ENCODE results near the gene RAC2. TPM values are rescaled to one million over a fixed set of nuclear protein-coding genes. Genes with fewer than 3 reads are reported as not detected.
"Not testable (repeated sequence)": the region's sequence is repeated elsewhere in the genome, so short reads cannot be mapped to it uniquely, and the experiment has no call there.

Gene RAC2
- total RNA-seq, 1 experiment from 2014 or later: 90.5 TPM

DNA sequence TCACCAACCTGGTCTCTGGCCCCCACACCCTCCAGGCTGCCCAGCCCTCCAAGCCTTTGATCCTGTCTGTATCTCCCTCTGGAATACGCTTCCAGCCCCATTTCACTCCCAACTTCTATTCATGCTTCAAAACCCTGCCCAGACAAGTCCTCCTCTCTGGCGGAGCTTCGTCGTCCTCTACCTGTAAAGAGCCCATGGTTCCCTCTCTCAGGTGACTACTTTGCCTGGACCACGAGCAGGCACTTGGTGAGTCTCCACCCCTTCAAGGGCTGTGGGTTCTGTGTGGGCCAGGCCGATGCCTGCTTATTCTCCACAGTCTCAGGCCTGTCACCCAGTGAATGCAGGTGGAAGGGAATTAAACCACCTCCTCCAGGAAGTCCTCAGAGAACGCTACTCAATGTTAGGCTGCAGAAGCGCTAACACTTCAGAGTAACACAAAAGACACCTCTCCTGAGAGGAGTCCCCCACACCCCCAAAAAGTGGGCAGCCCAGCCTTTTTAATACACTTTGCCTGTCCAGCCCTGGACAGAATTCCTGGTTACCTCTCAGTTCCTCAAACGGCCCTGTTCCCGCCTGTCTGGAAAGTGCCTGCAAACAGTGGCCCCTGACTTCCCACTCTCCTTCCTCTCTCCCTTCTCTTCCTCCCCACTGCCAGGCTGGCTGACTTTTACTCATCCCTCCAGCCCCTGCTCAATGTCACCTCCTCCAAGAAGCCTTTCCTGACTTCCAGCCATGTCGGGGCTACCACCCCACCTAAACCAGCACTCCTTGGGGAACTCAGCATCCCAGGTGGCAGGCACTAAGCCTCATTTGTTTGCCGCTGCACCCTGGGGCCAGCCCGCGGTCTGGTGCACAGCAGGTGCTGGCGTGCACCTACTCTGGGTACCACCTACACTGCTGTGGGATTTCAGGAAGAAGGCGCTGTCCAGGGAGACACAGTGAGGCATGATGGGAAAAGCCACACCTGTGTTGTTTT, 9.0 kb downstream of the RAC2 start:
- ChIA-PET POLR2A (ENCODE audit: unreplicated experiment) (no interaction called here), CTCF (no interaction called here)
- TF ChIP-seq EZH2 (IDR thresholded peaks at IDR 0.05; ENCODE audit: low read depth): no peak
- TF ChIP-seq, protein P1, sequence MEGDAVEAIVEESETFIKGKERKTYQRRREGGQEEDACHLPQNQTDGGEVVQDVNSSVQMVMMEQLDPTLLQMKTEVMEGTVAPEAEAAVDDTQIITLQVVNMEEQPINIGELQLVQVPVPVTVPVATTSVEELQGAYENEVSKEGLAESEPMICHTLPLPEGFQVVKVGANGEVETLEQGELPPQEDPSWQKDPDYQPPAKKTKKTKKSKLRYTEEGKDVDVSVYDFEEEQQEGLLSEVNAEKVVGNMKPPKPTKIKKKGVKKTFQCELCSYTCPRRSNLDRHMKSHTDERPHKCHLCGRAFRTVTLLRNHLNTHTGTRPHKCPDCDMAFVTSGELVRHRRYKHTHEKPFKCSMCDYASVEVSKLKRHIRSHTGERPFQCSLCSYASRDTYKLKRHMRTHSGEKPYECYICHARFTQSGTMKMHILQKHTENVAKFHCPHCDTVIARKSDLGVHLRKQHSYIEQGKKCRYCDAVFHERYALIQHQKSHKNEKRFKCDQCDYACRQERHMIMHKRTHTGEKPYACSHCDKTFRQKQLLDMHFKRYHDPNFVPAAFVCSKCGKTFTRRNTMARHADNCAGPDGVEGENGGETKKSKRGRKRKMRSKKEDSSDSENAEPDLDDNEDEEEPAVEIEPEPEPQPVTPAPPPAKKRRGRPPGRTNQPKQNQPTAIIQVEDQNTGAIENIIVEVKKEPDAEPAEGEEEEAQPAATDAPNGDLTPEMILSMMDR (conservative IDR thresholded peaks at IDR 0.05): no peak
- H3K27me3 ChIP-seq (ENCODE audit: insufficient read depth, low read depth): no peaks in the 10 kb centered on the region
- H3K79me2 ChIP-seq (ENCODE audit: low read depth): no peaks in the 10 kb centered on the region
- BruUV-seq (replicated peaks): no TSS peak
- no peak overlapping the region for H3K4me2 ChIP-seq
- H3K4me3 ChIP-seq: no peak overlapping the region
- peaks cover 21% of the 10 kb centered on the region; the same call in 1 of the 2 replicates for H3F3A ChIP-seq (ENCODE audit: insufficient read depth, low read depth)
- peaks cover 11% of the 10 kb centered on the region for H3K4me1 ChIP-seq (replicated peaks; ENCODE audit: insufficient read depth)
- intact Hi-C loops (cut with micrococcal nuclease; ENCODE audit: unreplicated experiment): no loop called here
- no peak overlapping the region for H3K27ac ChIP-seq
- H4K20me1 ChIP-seq (ENCODE audit: insufficient read depth): 0 out of 2 replicates have a peak, but pooled peaks cover 4% of the 10 kb centered on the region
- no peak overlapping the region for H2AFZ ChIP-seq
- no peak for DNase-seq
- no peaks in the 10 kb centered on the region for H3K36me3 ChIP-seq (ENCODE audit: low read depth)
- no peaks in the 10 kb centered on the region for H3K9me3 ChIP-seq (ENCODE audit: insufficient read depth, low read depth)
- no peaks in the 10 kb centered on the region for H3K9me2 ChIP-seq (ENCODE audit: insufficient read depth)

DNA sequence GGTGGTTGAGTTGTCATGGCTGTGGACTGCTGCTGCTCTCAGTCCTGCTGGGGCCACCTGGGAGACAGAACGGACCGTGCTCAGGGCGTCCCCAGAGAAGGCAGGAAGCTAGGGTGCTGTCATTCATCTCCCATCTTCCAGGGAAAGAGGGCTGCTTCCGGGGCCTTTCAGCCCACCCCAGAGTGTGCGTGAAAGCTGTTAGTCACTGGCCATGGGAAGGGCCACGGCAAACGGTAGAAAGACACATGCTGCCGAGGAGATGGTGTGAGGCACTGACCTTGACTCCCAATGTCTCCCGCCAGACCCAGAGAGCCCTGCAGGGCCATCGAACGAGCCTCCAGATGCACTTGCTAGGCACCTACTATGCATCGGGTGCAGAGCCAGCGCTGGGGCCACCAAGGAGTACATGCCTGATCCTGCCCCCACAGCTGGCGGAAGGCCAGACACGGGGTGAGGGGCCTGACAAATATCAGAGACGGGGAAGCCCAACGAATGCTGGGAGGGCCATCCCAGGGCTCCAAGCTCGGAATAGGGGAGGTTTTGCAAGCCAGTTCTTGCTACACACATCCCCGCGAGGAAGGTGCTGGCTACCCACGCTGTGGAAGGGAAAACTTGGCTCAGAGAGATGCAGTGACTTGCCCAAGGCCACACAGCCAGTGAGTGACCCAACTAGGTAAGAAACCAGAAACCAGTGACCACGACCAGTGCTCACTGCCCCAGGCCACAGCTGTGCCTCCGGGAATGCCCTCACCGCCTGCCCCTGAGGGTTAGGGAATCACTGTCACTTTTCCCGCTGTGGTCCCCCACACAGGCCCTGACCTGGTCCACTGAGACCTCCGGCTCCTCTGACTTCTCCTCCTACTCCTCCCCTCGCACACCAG, 10.1 kb downstream of the RAC2 start:
- Histone ChIP-seq H3K27ac (no peak overlapping the region), H4K20me1 (ENCODE audit: insufficient read depth) (0 out of 2 replicates have a peak, but pooled peaks cover 4% of the 10 kb centered on the region), H3K27me3 (ENCODE audit: insufficient read depth, low read depth) (no peaks in the 10 kb centered on the region), H3K9me3 (ENCODE audit: insufficient read depth, low read depth) (no peaks in the 10 kb centered on the region), H3F3A (ENCODE audit: insufficient read depth, low read depth) (peaks cover 24% of the 10 kb centered on the region; the same call in 1 of the 2 replicates), H3K9me2 (ENCODE audit: insufficient read depth) (no peaks in the 10 kb centered on the region), H3K4me1 (replicated peaks; ENCODE audit: insufficient read depth) (peaks cover 21% of the 10 kb centered on the region), H3K36me3 (ENCODE audit: low read depth) (no peaks in the 10 kb centered on the region), H3K79me2 (ENCODE audit: low read depth) (no peaks in the 10 kb centered on the region), H3K4me3 (no peak overlapping the region), H2AFZ (no peak overlapping the region), H3K4me2 (no peak overlapping the region)
- intact Hi-C loops (cut with micrococcal nuclease; ENCODE audit: unreplicated experiment): no loop called here
- CTCF ChIA-PET: no interaction called here
- POLR2A ChIA-PET (ENCODE audit: unreplicated experiment): no interaction called here
- BruUV-seq (replicated peaks): no TSS peak
- TF ChIP-seq, protein P1 (conservative IDR thresholded peaks at IDR 0.05): no peak
- TF ChIP-seq EZH2 (IDR thresholded peaks at IDR 0.05; ENCODE audit: low read depth): no peak
- no peak for DNase-seq

DNA sequence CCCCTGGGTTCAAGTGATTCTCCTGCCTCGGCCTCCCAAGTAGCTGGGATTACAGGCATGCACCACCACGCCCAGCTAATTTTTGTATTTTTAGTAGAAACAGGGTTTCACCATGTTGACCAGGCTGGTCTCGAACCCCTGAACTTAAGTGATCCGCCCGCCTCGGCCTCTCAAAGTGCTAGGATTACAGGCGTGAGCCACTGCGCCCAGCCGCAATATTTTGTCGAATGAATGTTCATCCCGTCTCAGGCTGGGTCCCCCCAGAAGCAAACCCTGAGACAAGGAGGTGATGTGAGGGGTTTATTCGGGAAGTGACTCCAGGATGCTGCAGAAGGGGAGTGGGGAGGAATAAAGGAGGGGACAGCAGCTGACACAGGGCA, 10.7 kb downstream of the RAC2 start:
- H3K4me3 ChIP-seq; POLR2A ChIA-PET (ENCODE audit: unreplicated experiment); H3K79me2 ChIP-seq (ENCODE audit: low read depth); H3K9me3 ChIP-seq (ENCODE audit: insufficient read depth, low read depth); H2AFZ ChIP-seq; H3K27me3 ChIP-seq (ENCODE audit: insufficient read depth, low read depth); H3K4me2 ChIP-seq; DNase-seq; BruUV-seq (replicated peaks); H3K36me3 ChIP-seq (ENCODE audit: low read depth); H3K27ac ChIP-seq; H4K20me1 ChIP-seq (ENCODE audit: insufficient read depth); intact Hi-C loops (cut with micrococcal nuclease; ENCODE audit: unreplicated experiment); H3K9me2 ChIP-seq (ENCODE audit: insufficient read depth): not testable (repeated sequence)
- Histone ChIP-seq H3F3A (ENCODE audit: insufficient read depth, low read depth) (peaks cover 27% of the 10 kb centered on the region), H3K4me1 (replicated peaks; ENCODE audit: insufficient read depth) (peaks cover 27% of the 10 kb centered on the region)
- CTCF ChIA-PET: interaction anchor here (0.6 kb wide), 1 partner anchor 160 kb away, joined by 3 read pairs; no protein-coding TSS in a partner anchor
